ENCODE measurements around the gene CALHM5. TPM values are rescaled to one million over a fixed set of nuclear protein-coding genes. Genes with fewer than 3 reads are reported as not detected.

The CALHM5 gene
- total RNA-seq, 1 donor from 2014 or later, result 1.9 TPM

DNA sequence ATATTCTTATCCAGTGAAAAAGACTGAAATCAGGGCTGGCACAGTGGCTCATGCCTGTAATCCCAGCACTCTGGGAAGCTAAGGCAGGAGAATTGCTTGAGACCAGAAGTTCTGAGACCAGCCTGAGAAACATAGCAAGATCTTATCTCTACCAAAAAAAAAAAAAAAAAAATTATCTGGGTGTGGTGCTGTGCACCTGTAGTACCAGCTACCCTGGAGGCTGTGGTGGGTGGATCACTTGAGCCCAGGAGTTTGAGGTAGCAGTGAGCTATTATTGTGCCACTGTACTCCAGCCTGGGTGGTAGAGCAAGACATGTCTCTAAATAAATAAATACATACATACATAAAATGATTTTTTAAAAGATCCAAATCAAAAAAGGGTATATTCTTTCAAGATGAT lies 43.9 kb upstream of the CALHM5 start:
- no peak overlapping the region for H3K4me3 ChIP-seq
- ATAC-seq (no peak), DNase-seq (no peak)
- intact Hi-C loops (cut with DNase I), result no loop called here
- no peak overlapping the region for H3K27ac ChIP-seq
- H3K36me3 ChIP-seq, result no peaks in the 10 kb centered on the region
- peaks cover 4% of the 10 kb centered on the region for H3K4me1 ChIP-seq
- H3K27me3 ChIP-seq, result peaks cover 11% of the 10 kb centered on the region
- TF ChIP-seq, protein P1, sequence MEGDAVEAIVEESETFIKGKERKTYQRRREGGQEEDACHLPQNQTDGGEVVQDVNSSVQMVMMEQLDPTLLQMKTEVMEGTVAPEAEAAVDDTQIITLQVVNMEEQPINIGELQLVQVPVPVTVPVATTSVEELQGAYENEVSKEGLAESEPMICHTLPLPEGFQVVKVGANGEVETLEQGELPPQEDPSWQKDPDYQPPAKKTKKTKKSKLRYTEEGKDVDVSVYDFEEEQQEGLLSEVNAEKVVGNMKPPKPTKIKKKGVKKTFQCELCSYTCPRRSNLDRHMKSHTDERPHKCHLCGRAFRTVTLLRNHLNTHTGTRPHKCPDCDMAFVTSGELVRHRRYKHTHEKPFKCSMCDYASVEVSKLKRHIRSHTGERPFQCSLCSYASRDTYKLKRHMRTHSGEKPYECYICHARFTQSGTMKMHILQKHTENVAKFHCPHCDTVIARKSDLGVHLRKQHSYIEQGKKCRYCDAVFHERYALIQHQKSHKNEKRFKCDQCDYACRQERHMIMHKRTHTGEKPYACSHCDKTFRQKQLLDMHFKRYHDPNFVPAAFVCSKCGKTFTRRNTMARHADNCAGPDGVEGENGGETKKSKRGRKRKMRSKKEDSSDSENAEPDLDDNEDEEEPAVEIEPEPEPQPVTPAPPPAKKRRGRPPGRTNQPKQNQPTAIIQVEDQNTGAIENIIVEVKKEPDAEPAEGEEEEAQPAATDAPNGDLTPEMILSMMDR (IDR thresholded peaks at IDR 0.05), result no peak
- H3K9me3 ChIP-seq, result no peaks in the 10 kb centered on the region

DNA sequence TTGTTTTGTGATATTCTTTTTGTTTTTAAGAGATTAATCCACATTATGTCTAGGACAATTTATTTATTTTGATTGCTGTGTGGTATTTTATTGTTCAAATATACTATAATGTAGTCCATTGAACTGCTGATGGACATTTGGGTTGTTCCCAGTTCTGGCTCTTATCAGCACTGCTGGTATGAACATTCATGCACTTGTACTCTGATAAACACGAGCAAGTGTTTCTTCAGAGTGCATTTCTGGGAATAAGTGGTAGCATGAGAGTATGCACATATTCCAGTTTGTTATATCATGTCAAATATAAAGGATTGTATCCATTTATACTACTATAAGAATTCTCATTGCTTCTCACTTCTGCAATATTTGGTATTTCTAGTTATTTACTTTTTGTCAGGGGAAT lies 43.1 kb upstream of the CALHM5 start:
- H3K36me3 ChIP-seq, result no peaks in the 10 kb centered on the region
- H3K4me1 ChIP-seq, result no peaks in the 10 kb centered on the region
- H3K9me3 ChIP-seq, result no peaks in the 10 kb centered on the region
- no peak overlapping the region for H3K4me3 ChIP-seq
- intact Hi-C loops (cut with DNase I), result no loop called here
- TF ChIP-seq, protein P1 (IDR thresholded peaks at IDR 0.05), result no peak
- ATAC-seq, result peak; percentile 68
- peaks cover 6% of the 10 kb centered on the region for H3K27me3 ChIP-seq
- no peak for DNase-seq
- H3K27ac ChIP-seq, result no peak overlapping the region

DNA sequence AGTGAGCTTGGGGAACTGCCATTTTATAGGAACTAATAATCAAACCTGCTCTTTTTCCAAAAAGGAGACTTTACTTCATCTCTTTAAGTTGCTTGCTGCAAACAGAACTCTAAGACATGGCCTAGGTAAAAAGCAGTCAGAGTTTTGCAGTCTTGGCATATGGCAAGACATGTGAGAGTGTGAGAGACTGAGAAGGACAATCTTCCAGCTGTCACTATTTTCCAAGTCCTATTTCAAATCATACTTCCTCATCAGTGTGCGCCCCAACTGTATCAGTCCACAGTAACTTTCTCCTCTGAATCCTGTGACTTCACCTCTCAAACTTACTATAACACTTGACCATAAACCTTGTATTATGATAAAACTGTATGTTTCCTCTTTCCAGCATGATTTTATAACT lies 39.9 kb upstream of the CALHM5 start:
- Histone ChIP-seq H3K9me3 (no peaks in the 10 kb centered on the region), H3K27ac (no peak overlapping the region), H3K4me1 (no peaks in the 10 kb centered on the region), H3K4me3 (no peak overlapping the region), H3K27me3 (peaks cover 6% of the 10 kb centered on the region), H3K36me3 (no peaks in the 10 kb centered on the region)
- no peak for DNase-seq
- intact Hi-C loops (cut with DNase I), result no loop called here
- TF ChIP-seq, protein P1 (IDR thresholded peaks at IDR 0.05), result no peak
- no peak for ATAC-seq

DNA sequence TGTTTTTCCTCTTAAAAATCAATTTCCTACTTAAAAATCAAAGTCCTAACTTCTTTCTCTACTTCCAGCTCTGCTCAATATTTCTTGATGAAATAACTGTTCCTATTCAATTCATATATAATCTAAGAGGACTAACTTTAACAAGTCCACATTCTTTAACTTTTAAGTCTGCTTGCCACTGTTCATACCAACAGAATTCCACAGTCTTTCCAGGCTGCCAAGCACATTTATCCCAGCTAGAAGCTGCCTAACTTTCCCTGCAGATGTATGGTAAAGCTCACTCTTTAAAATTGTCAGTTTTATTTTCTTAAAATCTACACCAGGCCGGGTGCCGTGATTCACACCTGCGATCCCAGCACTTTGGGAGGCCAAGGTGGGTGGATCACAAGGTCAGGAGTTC lies 38.7 kb upstream of the CALHM5 start:
- no peak for ATAC-seq
- H3K4me3 ChIP-seq, result no peak overlapping the region
- no peaks in the 10 kb centered on the region for H3K36me3 ChIP-seq
- TF ChIP-seq, protein P1 (IDR thresholded peaks at IDR 0.05), result no peak
- peaks cover 6% of the 10 kb centered on the region for H3K27me3 ChIP-seq
- no peak for DNase-seq
- intact Hi-C loops (cut with DNase I), result no loop called here
- no peaks in the 10 kb centered on the region for H3K9me3 ChIP-seq
- no peaks in the 10 kb centered on the region for H3K4me1 ChIP-seq
- no peak overlapping the region for H3K27ac ChIP-seq

DNA sequence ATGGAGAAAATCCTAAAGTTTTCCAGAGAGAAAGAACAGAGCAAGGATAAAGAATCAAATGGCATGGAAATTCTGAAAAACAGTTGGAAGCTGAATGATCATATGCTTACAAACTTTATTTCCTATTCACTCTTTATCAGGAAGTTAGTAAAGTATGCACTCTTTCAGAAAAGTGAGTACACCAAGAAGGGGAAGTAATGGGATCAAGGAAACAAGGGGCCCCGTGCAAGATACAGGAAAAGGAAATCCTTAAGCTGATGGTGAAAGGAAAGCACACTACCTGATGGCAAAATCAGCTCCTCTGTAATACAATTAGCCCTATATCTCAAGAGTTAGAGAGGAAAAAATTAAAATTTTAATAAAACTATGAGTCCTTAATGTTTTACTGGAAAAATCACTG lies 36.3 kb upstream of the CALHM5 start:
- peaks cover 6% of the 10 kb centered on the region for H3K27me3 ChIP-seq
- ATAC-seq (peak; percentile 49), DNase-seq (no peak)
- H3K36me3 ChIP-seq, result no peaks in the 10 kb centered on the region
- no peaks in the 10 kb centered on the region for H3K4me1 ChIP-seq
- TF ChIP-seq, protein P1 (IDR thresholded peaks at IDR 0.05), result no peak
- no peaks in the 10 kb centered on the region for H3K9me3 ChIP-seq
- no peak overlapping the region for H3K27ac ChIP-seq
- intact Hi-C loops (cut with DNase I), result no loop called here
- no peak overlapping the region for H3K4me3 ChIP-seq

DNA sequence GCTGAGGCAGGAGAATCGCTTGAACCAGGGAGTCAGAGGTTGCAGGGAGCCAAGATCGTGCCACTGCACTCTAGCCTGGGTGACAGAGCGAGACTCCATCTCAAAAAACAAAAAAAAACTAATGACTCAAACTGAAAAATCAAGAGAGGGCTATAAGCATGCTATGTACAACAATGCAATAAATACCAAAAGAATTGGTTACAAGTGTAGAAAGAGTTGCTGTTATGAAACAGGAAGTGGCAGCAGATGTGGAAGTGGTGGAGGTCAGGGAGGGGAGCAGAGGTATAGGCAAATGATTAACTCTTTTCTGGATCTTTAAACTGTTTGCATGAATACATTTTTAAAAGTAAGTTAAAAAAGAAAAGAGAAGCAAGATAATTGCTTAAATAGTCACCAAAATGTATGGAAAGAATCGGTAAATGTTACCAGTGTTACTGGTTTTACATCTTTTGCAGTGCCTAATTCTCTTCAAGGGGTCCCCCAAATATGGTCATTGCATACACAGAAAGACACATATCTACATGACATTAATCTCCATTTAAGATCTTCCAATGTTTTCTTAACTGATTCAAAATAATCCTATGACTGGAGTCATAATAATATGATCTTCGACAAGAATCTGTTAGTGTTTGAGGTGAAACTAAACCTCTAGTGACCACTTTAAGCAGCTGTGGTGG lies 35.3 kb upstream of the CALHM5 start:
- intact Hi-C loops (cut with DNase I), result no loop called here
- H3K4me3 ChIP-seq, result no peak overlapping the region
- no peaks in the 10 kb centered on the region for H3K9me3 ChIP-seq
- peaks cover 1% of the 10 kb centered on the region for H3K27me3 ChIP-seq
- DNase-seq (no peak), ATAC-seq (peak; percentile 82)
- H3K36me3 ChIP-seq, result no peaks in the 10 kb centered on the region
- TF ChIP-seq, protein P1 (IDR thresholded peaks at IDR 0.05), result no peak
- H3K4me1 ChIP-seq, result no peaks in the 10 kb centered on the region
- H3K27ac ChIP-seq, result no peak overlapping the region

Measured in upper lobe of right lung (tissue), 1 donor.